HG03558 (cell line): ENCODE results near the gene XBP1.
"Not testable (repeated sequence)": the region's sequence is repeated elsewhere in the genome, so short reads cannot be mapped to it uniquely, and the experiment has no call there.

ENCODE experiments used
- ATAC-seq: cut with Tn5 transposase; IDR thresholded peaks from one replicate; pipeline ENCODE4 v1.9.1; 2021; ENCODE audit warnings: moderate number of reproducible peaks; ENCODE audit not compliant: unreplicated experiment; ENCODE audit errors: extremely low read depth

XBP1 gene

DNA sequence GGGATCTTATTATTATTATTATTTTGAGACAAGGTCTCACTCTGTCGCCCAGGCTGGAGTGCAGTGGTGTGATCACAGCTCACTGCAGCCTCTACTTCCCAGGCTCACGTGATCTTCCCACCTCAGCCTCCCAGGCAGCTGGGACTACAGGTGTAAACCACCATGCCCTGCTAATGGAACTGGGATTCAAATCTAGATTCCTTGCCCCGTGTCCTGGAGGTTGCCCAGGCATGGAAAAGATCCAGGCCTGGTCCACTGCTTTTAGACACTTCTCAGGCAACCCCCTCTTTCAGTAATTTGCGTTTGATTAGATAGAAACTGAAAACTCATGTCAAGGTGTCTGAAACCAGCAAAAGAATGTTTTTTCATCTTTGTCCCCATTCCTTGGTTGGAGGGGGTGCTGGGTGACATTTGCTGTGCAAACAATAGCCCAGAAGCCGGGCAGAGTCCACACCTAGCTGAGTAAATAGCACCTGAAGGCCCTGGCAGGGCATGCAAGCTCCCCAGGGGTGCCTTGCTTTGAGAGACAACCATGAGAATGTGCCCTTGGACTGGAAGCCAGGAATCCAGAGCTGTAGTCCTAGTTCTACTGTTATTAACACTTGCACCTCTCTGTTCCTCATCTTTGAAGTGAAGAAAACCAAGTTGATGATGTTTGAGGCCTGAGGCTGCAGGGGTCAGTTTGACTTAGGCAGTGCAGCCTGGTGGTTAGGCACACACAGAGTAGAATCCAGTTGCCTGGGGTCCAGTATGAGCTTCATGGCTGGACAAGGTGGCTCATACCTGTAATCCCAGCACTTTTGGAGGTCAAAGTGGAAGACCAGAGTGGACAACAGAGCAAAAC is 19.1 kb upstream of the XBP1 start:
- no peak for ATAC-seq

DNA sequence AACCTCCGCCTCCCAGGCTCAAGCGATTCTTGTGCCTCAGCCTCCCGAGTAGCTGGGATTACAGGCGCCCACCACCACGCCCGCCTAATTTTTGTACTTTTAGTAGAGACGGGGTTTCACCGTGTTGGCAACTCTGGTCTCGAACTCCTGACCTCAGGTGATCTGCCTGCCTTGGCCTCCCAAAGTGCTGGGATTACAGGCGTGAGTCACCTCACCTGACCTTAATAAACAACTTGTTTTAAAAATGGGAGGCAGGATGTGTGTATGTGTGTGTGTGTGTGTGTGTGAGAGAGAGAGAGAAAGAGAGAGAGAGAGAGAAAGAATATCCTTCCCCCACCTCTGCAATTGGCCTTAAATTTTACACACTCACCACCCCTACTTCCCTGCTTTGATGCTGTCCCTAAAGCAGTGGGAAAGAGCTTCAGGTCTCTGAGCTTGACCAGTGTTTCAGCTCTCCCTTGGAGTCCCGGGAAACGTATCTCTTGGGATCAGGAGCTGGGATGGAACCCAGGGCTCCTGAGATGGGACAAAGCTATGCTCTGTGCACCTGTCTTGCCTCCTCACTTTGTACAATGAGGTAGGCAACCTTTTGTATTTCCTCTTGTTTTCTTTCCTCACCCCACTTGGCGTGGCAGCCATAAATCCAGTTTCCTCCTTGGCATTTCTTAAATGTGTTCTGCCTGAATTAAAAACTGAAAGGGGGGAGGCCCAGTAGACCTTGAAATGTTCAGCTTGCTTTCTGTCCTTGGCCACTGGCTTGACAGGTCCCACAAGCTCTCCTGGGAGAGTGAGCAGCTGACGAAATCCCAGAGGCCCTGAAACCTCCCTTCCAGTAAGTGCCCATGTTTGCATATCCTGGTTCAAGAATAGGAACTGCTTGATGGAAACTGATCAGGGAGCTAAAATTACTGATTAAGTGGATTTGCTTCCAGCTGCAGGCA is 17.8 kb upstream of the XBP1 start:
- ATAC-seq: no peak

DNA sequence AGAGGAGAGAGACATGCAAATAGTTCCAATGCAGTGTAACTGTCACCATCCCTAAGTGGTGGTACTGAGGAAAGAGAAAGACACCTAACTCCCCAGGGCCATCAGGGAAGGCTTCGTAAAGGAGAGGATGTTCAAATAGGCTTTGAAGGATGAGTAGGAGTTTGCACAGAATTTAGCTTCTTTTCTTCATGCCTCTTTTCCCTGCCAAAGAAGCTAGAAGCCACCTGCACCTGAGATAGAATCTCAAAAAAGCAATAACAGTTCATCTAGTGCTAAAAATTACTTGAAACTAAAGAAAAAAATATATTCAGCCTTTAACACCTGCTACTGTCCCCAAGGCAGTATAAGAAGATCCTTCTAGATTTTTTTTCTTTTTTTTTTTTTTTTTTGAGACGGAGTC is 16.7 kb upstream of the XBP1 start:
- ATAC-seq: no peak

DNA sequence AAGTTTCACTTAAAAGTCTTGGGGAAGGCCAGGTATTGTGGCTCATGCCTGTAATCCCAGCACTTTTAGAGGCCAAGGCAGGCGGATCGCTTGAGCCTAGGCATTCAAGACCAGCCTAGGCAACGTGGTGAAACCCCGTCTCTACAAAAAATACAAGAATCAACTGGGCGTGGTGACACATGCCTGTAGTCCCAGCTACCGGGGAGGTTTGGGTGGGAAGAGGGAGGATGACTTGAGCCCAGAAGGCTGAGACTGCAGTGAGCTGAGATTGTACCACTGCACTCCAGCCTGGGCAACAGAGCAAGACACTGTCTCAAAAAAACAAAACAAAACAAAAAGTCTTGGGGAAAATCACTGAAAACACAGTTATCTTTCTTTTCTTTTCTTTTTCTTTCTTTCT is 15.4 kb upstream of the XBP1 start:
- ATAC-seq: no peak

DNA sequence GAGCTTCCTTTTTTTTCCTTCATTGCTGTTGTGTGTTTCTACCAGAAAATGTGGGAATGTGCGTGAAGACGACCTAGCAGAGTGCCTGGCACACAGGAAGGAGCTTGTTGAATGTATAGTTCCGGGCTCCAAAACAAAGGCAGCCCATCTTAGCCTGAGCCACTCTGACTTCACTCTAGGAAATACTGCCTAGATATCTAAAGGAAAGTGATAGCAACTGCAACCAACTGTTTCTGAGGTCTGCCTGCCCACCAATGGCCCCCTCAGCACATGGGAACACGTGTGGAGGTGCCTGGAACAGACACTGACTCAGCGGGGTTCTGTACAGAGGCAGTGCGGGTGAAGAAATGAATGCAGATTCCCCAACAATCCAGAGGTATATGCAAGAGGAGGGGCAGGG is 14.7 kb upstream of the XBP1 start:
- no peak for ATAC-seq

DNA sequence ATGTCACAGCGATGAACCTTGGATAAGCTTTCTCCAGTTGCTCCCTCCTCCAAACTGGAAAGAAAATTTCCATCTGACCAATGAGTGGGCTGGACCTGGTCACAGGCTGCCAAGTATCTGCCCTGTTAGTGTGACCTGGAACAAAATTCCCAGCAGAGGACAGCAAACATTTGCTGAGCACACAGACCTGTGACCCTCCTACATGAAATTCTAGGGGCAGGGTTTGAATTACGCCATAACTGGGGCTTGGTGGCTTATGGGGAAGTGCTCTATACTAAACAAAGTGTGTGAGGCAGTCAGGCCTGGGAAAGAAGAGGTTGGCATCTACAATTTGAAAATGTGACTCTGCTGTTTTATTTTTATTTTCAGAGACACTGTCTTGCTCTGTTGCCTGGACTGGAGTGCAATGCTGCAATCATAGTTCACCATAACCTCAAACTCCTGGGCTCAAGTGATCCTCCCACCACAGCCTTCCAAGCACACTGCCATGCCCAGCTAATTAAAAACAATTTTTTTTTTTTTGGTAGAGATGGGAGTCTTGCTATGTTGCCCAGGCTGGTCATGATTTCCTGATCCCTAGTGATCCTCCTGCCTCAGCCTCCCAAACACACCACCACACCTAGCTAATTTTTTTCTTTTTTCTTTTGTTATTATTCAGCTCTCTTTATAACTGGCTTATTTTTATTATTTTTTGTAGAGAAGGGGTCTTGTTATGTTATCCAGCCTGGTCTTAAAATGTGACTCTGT is 13.6 kb upstream of the XBP1 start:
- ATAC-seq: no peak

DNA sequence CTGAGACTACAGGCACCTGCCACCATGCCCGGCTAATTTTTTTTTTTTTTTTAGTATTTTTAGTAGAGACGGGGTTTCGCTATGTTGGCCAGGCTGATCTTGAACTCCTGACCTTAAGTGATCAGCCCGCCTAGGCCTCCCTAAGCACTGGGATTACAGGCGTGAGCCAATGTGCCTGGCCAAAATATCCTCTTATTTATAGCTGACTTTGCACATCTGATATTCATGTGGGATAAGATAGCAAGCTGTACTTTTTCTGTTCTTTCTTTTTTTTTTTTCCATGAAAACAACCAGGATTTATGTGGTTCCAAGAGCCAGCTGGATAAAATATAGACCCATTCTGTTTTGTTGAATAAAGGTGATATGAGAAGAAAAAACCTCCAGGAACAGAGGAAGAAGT is 12.1 kb upstream of the XBP1 start:
- ATAC-seq: no peak

DNA sequence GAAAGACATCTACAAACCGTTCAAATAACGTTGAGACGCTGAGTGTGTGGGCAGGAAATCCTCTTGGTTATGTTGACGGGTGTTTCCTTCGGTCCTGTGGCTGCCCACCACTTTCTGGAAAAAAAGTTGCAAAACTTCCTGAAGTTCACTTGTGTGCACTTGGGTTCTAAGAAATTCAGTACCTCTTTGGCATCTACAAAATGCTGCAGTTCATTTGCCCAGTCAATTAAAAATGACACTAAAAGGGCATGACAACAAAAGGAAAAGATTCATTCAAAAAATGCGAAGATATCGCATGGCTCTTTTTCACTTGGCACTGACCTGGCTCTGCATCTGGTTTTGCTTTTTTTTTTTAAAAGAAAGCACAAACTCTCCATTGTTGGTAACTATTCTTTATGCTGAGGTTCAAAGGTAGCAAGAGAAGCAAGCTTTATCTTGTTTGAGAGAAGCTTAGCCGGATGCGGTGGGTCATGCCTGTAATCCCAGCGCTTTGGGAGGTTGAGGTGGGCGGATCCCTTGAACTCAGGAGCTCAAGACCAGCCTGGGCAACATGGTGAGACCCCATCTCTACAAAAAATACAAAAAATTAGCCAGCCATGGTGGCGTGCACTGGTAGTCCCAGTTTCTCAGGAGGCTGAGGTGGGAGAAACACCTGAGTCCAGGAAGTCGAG is 10.6 kb upstream of the XBP1 start:
- no peak for ATAC-seq

DNA sequence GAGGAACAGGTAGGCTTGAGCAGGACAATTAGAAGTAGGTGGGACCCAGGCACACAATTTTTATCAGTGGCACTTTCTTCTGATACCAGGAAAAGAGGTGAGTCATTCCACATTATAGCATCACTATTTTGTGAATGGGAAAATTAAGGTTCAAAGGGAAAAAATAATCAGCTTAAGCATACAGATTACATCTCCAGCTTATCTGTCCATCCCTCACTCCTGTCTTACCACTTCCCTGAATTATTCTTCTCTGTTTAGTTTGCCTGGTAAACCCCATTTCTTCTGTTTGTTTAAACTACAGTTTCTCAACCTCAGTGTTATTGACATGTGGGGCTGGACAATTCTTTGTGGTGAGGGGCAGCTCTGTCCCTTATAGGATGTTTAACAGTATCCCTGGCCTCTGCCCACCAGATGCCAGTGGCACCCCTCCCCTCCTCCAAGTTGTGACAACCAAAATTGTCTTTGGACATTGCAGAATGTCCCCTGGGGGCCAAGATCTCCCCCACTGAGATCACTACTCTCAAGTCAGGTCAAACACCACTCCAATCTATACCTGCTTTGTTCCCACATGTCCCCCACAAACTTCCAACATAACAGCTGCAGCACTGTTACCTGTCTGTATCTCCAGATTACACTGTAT is 8.5 kb upstream of the XBP1 start:
- no peak for ATAC-seq

DNA sequence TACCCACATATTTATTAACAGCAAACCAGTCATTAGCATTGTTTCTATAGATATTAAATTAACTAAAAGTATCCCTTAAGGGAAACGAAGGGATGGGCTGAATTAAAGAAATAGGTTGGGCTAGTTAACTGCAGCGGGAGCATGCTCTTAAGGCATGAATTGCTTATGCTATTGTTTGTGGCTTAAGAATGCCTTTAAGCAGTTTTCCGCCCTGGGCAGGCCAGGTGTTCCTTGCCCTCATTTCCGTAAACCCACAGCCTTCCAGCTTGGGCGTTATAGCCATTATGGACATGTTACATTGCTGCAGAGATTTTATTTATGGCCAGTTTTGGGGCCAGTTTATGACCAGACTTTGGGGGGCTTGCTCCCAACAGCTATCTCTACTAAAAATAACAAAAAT is 5.1 kb upstream of the XBP1 start:
- ATAC-seq: not testable (repeated sequence)

DNA sequence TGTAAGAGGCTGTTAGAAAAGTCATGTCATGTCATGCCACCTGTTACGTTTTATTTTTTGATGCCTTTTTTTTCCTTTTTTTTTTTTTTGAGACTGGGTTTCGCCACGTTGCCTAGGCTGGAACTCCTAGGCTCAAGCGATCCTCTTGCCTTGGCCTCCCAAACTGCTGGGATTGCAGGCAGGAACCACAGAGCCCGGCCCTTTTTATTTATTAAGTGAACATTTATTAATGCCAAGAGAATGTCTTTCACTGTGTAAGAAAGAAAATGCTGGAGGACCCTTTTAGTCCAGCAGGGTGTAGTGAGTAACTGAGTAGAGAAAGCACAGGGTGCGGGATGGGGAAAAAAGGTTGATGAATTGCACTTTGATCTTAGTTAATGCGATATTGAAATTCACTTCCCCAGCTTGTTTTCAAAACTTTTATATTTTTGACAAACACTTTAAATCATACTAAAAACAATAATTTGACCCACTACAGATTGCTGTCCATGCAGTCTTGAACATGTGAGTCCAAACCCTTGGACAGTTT is 2.3 kb upstream of the XBP1 start:
- no peak for ATAC-seq

DNA sequence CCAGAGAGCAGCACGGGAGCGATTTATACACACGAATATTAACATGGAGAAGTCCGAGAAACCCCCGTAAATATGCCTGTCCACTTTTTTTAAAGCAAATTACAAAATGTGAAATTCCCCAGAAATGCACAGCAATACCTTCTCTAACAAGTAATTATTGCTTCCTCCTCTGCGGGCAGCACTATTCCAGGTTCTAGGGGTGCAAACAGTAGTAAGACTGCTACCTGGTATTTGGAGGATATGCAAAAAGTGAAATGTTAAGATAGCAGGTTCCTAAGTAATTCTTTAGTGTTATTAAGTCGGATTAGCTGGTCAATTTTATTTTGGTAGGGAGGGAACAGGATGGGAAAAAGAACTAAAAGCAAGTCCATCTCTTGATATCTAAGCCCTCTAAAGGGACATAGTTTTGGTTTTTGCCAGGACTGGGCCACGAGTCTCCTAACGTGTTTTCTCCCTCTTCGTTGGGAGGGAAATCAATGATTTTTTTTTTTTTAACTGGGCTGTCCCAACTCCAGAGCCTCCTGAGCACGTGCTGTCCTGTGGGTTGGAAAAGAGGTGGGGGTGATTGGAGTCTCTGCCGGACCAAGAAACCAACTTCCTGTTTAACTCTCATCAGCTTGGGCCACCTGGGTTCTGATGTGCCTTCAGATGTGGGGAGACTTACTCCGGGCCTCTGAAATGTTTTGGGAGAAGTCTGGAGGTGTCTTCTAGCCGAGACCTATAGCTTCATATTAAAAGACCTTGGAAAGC is 1.7 kb upstream of the XBP1 start:
- ATAC-seq: no peak

DNA sequence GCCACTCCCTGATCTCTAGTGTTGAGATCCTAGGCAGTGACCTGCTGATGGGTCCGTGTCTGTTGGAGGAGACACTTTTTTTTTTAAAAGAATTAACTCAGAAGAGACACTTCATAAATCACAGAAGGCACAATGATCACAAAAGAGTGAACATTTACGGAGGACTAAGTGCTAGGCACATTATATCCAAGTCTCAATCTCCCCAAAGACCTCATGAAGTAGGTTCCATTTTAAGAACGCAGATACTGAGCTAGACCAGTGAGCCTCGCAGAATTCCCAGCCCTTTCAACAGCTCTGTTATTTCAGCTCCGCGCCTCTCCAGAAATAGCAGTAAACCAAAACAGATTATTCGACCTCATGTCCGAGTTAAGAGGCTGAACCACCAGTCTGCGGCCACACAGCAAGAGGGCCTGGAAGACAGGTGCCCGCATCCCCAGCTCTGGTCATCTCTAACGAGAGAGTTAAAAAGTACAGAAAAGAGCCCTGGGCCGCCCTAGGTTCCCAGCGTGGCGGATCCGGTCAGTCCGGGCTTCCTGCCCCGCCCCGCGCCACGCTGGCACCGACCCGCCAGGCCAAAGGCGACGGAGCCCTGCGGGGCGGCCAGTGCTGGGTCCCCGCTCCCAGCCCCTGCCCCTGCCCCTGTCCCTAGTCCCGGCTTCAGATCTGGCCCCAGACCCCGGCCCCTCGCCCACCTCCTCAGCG is 612 bp downstream of the XBP1 start:
- peak; percentile 8 for ATAC-seq

DNA sequence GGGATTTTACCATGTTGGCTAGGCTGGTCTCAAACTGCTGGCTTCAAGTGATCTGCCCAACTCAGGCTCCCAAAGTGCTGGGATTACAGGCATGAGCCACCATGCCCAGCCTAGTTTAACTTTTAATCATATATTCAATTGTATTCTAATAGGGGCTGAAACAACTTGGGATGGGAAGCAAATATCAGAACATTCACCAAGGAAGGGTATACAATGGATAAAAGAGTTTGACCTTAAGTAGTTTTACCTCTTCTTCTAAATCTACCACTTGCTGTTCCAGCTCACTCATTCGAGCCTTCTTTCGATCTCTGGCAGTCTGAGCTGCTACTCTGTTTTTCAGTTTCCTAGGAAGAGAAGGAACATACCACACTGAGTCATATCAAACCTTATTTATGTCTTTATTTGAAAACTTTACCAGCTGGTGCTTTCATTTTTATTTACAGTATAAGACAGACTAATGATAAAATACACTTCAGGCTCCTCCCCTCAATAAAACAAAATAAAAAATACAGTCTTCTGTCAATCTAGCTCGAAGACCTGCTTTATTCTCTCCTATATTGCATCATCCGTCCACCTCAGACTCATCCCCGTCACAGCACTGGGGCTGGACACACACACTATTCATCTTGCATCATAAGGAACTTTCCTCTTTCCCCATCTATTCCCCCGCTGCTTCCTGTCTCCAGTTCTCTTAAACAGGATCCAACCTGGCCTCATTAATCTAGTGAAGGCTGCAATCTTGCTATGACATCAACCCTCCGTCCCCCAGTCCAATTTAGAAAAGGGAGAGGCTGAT is 1.4 kb downstream of the XBP1 start:
- ATAC-seq: no peak

DNA sequence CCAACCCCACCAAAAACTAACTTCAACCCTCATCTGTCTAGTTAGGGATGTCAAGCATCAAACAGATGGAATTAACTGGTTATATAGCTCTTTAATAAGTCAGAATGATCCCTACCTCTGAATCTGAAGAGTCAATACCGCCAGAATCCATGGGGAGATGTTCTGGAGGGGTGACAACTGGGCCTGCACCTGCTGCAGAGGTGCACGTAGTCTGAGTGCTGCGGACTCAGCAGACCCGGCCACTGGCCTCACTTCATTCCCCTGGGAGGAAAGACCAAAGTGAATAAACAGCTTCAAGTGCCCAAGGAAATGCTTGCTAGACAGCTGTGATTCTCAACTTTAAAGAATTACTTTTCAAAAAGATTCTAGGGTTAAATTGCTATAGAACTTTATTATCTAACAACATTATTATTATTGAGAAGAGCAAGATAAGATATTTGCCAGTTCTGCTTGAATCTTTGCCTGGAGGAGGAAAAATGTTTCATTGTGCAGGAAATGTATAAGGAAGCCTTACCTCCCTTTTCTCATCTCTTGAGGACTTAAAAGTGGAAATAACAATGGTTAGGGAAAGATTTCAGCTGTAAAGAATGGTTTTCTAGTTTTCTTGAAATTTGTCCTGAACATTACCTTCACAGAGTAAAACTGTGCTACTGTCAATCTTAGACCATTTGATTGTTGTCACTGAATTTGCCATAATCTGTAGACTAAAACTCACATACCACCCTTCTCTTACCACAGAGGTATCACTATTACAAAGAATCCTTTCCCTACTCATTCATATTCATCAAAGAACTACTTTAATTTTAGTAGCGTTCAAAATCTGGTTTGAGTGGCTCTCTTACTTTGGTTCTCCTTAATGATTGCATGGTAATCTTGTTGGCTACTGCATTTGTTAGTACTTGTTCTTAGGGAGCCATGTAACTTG is 4.2 kb downstream of the XBP1 start:
- no peak for ATAC-seq

DNA sequence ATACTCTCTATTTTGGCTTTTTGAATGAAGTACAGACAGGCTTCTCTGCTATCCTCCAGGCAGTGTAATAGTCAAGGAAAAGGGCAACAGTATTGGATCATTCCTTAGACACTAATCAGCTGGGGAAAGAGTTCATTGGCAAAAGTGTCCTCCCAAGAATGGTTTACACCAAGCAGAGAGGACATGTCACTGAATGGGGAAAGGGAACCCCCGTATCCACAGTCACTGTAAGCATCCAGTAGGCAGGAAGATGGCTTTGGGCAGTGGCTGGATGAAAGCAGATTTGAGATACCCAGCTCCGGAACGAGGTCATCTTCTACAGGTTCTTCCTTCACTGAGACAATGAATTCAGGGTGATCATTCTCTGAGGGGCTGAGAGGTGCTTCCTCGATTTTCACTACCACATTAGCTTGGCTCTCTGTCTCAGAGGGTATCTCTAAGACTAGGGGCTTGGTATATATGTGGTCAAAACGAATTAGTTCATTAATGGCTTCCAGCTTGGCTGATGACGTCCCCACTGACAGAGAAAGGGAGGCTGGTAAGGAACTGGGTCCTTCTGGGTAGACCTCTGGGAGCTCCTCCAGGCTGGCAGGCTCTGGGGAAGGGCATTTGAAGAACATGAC is 5.2 kb downstream of the XBP1 start:
- ATAC-seq: no peak
